ENCODE data around the gene MRPS12. TPM values are rescaled to one million over a fixed set of nuclear protein-coding genes. Genes with fewer than 3 reads are reported as not detected.

The MRPS12 gene
- total and polyA plus RNA-seq, 2 of the 13 experiments (the other 11 are each of a cell fraction or from before 2014, with no cell fraction given), result 27.5 to 54.8 TPM

- TF ChIP-seq DBP (CRISPR knock-in tag; IDR thresholded peaks at IDR 0.05; ENCODE audit: not compliant biosample characterization), result no peak
- TF ChIP-seq ZNF451 (CRISPR knock-in tag; IDR thresholded peaks at IDR 0.05), result no peak
- no peak for TF ChIP-seq ZFP36L2 (CRISPR knock-in tag; IDR thresholded peaks at IDR 0.05)
- TF ChIP-seq HNRNPL (IDR thresholded peaks at IDR 0.05; ENCODE audit: low read depth, low read length), result peak; percentile 80
- no peak for TF ChIP-seq NR2F6 (IDR thresholded peaks at IDR 0.05)
- 0 out of 2 replicates have a peak, but pooled peaks have one; percentile 41 for TF ChIP-seq NR2F6 (CRISPR knock-in tag; IDR thresholded peaks at IDR 0.05)
- TF ChIP-seq NFKB2 (CRISPR knock-in tag; IDR thresholded peaks at IDR 0.05; ENCODE audit: borderline replicate concordance), result peak; percentile 53; the same call in 1 of the 2 replicates
- TF ChIP-seq NFAT5 (CRISPR knock-in tag; IDR thresholded peaks at IDR 0.05), result 0 out of 2 replicates have a peak, but pooled peaks have one; percentile 56
- TF ChIP-seq MED13 (CRISPR knock-in tag; IDR thresholded peaks at IDR 0.05), result no peak
- TF ChIP-seq ZBTB1 (CRISPR knock-in tag; IDR thresholded peaks at IDR 0.05; ENCODE audit: borderline replicate concordance), result no peak
- peak; percentile 34; the same call in 1 of the 2 replicates for TF ChIP-seq FOXJ3 (CRISPR knock-in tag; IDR thresholded peaks at IDR 0.05; ENCODE audit: borderline replicate concordance)
- peak; percentile 40; the same call in 1 of the 2 replicates for TF ChIP-seq ZBTB7B (CRISPR knock-in tag; IDR thresholded peaks at IDR 0.05)
- TF ChIP-seq, protein P1, sequence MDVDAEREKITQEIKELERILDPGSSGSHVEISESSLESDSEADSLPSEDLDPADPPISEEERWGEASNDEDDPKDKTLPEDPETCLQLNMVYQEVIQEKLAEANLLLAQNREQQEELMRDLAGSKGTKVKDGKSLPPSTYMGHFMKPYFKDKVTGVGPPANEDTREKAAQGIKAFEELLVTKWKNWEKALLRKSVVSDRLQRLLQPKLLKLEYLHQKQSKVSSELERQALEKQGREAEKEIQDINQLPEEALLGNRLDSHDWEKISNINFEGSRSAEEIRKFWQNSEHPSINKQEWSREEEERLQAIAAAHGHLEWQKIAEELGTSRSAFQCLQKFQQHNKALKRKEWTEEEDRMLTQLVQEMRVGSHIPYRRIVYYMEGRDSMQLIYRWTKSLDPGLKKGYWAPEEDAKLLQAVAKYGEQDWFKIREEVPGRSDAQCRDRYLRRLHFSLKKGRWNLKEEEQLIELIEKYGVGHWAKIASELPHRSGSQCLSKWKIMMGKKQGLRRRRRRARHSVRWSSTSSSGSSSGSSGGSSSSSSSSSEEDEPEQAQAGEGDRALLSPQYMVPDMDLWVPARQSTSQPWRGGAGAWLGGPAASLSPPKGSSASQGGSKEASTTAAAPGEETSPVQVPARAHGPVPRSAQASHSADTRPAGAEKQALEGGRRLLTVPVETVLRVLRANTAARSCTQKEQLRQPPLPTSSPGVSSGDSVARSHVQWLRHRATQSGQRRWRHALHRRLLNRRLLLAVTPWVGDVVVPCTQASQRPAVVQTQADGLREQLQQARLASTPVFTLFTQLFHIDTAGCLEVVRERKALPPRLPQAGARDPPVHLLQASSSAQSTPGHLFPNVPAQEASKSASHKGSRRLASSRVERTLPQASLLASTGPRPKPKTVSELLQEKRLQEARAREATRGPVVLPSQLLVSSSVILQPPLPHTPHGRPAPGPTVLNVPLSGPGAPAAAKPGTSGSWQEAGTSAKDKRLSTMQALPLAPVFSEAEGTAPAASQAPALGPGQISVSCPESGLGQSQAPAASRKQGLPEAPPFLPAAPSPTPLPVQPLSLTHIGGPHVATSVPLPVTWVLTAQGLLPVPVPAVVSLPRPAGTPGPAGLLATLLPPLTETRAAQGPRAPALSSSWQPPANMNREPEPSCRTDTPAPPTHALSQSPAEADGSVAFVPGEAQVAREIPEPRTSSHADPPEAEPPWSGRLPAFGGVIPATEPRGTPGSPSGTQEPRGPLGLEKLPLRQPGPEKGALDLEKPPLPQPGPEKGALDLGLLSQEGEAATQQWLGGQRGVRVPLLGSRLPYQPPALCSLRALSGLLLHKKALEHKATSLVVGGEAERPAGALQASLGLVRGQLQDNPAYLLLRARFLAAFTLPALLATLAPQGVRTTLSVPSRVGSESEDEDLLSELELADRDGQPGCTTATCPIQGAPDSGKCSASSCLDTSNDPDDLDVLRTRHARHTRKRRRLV (CRISPR knock-in tag; IDR thresholded peaks at IDR 0.05), result no peak
- 0 out of 2 replicates have a peak, but pooled peaks have one; percentile 37 for TF ChIP-seq KLF13 (CRISPR knock-in tag; IDR thresholded peaks at IDR 0.05)
- peak; percentile 61 for TF ChIP-seq CEBPG (CRISPR knock-in tag; IDR thresholded peaks at IDR 0.05)
- TF ChIP-seq FOXA1 (IDR thresholded peaks at IDR 0.05), result no peak
- TF ChIP-seq FOXA1 (CRISPR knock-in tag; IDR thresholded peaks at IDR 0.05), result peak; percentile 71
- no peak for TF ChIP-seq RBM39 (IDR thresholded peaks at IDR 0.05; ENCODE audit: low read depth, low read length, poor library complexity, severe bottlenecking)
- TF ChIP-seq AGO1 (IDR thresholded peaks at IDR 0.05; ENCODE audit: low read depth, low read length, poor library complexity, severe bottlenecking), result no peak
Measured at GRCh38 chr19:38980583-38981374, 50.0 kb downstream of the MRPS12 start (continued).
